Measurements from ENCODE around the gene SERGEF.

Gene SERGEF

DNA sequence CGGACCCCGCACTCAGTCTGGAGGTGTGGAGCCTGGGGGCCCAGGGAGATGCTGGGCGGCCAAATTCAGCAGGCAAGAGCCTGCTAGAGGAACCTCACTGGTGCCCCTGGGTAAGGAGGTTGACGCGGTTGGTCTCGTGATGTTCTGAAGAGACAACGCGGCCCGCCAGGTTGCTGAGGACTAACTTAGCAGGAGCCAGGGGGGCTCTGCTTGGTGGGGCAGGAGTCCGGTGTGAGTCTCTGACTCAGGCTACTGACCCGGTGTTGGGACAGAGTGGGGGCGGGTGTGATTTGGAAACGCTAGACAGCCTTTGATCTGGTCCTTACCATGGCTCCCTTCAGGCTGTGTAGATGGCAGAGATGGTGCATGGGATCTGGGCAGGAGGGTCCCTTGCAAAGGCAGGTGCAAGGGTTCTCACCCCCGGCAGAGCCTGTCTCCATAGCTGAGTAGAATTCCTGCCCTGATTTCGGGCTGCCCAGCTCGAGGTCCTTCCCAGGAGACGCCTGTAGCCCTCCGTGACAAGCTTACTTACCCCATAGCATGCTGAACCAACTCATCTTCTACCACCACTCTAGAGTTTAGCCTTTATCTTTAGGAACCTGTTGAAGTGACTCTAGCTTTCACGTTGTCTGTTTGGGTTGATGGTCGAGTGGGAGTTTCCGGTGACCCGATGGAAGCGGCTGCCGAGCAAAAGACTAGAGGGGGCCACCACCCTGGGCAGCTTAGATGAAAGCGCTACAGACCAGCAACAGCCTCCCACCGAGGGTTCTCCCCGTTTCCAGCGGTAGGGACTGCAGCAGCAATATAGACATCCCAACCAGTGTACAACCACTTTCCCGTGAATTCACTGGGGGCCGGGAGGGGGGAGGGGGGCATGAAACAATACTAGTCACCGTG is 239.9 kb downstream of the SERGEF start:
- no peak for DNase-seq (ENCODE audit: low read depth in 1 of 2, low spot score in 1 of 2)

DNA sequence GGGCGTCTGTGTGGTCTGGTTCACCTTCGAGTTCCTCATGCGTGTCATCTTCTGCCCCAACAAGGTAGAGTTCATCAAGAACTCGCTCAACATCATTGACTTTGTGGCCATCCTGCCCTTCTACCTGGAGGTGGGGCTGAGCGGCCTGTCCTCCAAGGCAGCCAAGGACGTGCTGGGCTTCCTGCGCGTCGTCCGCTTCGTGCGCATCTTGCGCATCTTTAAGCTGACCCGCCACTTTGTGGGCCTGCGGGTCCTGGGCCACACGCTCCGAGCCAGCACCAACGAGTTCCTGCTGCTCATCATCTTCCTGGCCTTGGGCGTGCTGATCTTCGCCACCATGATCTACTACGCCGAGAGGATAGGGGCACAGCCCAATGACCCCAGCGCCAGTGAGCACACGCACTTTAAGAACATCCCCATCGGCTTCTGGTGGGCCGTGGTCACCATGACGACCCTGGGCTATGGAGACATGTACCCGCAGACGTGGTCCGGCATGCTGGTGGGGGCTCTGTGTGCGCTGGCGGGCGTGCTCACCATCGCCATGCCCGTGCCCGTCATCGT is 240.9 kb downstream of the SERGEF start:
- no peak for DNase-seq (ENCODE audit: low read depth in 1 of 2, low spot score in 1 of 2)

DNA sequence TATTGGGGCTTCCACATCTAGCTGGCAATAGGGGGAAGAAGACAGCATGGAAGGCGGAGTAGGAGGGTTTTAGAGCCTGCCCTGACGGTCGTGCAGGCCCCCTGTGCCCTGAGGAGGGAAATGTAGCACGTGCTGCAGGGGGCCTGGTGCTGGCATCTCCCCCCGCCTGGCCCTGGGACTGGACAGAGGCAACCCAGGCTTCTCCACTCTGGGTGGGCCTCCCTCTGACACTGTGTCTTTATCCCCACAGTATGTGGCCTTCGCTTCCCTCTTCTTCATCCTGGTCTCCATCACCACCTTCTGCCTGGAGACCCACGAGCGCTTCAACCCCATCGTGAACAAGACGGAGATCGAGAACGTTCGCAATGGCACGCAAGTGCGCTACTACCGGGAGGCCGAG is 241.4 kb downstream of the SERGEF start:
- DNase-seq (ENCODE audit: low read depth in 1 of 2, low spot score in 1 of 2): no peak

DNA sequence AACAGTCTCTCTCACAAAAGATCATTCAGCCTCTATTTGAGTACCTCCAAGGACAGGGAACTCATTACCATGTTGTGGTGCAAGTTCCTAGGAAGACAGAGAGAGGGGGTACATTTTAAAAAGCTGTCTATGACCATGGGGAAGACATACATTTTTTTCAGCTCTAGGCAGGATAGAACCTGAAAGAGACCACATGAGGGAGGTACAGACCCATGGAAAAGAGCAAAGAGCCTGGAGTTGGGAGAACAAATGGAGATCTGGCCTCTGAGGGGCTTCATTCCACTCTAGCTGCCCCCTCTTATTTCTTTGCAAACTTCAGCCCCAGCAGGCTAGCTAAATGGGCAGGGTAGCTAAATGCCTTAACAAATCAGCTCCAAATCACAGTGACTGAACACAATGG is 241.9 kb downstream of the SERGEF start:
- DNase-seq (ENCODE audit: low read depth in 1 of 2, low spot score in 1 of 2): no peak

DNA sequence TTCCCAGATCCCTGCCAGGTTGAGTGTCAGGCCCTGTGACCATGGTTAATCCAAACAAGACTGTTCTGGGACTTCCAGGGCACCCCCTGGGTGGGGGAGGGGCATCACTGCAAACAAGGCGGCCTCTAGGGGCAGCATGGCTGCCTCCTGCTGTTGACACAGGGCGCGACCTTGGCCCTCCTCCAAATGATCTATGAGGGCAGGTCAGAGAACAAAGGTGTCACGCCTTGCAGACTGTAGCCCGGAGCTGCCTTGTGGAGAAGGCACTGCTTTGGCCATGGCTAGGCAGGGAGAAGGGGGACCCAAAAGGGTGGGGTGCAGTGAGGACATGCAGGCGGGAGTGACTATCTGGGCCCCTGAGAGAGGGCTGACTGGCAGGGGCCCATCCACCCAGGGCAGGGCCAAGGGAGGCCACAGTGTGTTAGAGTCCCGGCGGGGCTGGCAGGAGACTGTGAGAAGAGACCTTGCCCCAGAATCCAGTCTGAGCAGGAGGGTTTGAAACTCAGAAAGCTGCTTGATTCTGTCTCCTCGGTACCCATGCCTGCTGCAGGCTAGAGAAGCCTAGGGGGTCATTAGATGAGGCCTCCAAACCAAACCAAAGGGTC is 242.7 kb downstream of the SERGEF start:
- DNase-seq (ENCODE audit: low read depth in 1 of 2, low spot score in 1 of 2): no peak

DNA sequence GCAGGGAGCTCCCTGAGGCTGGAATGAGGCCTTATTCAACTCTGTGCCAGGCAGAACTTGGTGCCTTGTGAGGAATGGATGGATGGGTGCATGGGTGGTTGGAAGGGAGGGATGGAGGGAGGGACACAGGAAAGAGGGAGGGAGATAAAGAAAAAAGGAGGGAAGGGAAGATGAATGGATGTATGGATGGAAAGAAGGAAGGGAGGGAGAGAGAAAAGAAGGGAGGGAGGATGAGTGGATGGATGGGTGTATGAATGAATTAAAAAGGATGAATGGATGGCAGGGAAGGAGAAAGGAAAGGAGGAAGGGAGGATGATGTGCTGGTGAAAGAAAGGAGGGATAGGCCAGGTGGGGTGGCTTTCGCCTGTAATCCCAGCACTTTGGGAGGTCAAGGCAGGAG is 243.6 kb downstream of the SERGEF start:
- DNase-seq (ENCODE audit: low read depth in 1 of 2, low spot score in 1 of 2): no peak

DNA sequence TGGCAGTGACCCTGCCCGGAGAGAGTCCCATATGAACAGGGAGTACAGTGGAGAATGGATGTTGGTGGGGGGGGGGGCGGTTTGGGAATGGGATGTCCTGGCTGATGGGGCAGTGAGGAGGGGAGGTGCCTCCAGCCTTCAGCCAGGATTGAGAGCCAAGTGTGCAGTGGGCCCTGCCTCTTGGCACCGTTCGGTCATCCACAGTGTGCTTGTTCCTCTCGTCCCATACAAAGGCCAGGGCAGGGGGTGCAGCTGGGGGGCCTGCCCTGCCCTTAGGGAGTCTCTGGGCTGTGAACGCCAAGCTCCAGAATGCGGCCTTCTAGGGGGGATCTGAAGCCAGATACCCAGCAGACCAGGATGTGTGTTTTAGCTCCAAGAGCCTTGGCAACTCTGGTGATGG is 244.3 kb downstream of the SERGEF start:
- no peak for DNase-seq (ENCODE audit: low read depth in 1 of 2, low spot score in 1 of 2)

DNA sequence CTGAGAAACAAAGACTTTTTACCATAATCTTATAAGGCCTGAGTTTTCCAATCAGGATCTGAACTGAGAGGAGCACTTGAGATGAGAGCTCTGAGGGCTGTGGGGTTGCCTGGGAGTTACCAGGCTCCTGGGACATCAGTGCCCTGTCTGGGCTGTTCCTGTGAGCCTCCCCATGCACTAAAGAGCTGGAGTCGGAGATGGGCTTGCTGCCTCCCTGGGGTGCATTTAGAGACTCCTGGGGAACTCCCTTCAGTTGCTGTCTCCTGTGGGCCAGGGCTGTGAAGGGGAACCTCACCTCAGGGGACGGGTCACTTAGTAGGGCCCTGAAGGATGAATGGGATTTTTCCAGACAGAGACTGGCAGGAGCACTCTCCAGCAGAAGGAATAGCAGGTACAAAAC is 244.9 kb downstream of the SERGEF start:
- no peak for DNase-seq (ENCODE audit: low read depth in 1 of 2, low spot score in 1 of 2)

DNA sequence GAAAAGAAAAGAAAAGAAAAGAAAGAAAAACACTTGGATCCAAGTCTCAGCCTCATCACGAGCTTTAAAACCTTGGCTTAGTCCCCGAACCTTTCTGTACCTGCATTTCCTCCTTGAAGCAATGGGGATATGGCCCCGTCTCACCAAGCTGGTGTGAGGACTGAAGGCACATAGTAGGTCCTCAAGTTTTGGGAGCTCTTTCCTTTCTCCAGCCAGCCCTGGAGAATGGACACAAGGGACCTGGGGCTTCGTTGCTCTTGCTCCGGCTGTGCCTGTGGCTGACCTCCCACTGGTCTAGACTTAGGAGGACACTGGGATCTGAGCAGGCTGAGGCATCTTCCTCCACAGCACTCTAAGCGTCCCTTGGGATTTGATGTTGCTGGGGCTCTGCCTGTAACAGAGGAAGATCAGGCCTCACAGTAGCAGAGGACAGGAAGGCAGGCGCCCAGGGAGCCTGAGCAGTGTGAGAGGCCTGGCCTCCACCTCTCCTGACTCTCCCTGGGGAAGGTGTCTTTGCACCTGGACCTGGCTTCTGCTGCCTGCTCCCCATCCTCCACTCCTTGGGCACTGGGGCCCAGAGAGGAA is 245.5 kb downstream of the SERGEF start:
- no peak for DNase-seq (ENCODE audit: low read depth in 1 of 2, low spot score in 1 of 2)

DNA sequence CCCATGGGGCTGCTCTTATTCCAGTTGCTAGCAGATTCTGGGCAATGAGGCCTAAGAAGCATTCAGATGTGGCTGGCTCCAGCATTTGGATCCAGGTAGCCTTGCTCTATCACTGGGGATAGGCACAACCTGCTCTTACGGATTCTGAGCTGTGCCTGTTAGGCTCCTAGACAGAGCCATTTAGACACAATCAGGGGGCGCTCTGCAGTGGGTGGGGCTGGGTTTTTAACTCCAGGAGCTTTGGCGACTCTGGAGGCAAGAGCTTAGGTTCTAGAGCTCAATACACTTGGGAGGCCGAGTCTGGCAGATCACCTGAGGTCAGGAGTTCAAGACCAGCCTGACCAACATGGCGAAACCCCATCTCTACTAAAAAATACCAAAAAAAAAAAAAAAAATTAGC is 246.3 kb downstream of the SERGEF start:
- no peak for DNase-seq (ENCODE audit: low read depth in 1 of 2, low spot score in 1 of 2)

DNA sequence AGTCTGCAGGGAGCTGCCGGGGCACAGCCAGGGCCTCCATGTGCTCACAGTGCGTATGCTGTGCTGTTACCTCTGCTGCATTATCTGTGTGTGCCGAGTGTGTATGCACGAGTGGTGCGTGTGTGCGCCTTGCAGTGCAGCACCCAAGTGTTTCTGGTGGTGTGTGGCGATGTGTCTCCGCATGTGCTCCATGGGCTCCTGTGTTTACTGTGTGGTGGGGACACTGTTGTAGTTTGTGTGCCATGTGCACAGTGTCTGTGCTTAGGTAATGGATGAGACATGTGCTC is 246.8 kb downstream of the SERGEF start:
- DNase-seq (ENCODE audit: low read depth in 1 of 2, low spot score in 1 of 2): no peak

DNA sequence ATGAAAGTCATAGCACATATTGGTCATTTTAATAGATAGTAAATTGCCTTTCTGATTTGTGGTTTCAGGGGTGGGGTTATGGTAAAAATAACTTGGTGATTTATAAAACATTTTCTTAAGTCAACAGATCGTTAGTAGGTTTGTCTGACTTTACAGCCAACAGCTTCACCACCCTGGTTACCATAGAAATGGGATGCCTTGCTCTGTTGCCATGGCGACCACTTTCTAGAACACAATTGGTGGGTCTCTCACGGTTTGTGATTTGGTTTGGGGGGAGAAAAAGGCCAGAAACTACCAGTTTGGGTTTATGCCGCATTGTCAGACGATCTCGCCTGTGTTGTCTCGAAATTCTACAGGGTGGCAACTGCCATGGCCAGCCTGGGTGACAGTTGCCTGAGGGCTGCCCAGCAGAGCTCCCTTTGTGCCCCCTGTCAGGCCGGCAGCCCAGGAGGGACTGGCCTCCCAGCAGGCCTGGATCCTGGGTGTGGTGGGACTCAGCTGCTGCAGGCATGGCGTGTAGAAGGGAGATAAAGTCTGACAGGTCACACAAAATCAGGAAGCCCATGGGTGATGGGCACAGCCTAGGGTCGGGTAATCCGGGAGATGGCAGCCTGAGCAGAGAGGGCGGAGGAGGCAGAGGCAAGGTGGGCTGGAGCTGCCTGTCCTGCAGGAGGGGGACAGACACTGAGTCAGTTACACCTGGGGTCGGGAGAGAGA is 247.3 kb downstream of the SERGEF start:
- no peak for DNase-seq (ENCODE audit: low read depth in 1 of 2, low spot score in 1 of 2)

DNA sequence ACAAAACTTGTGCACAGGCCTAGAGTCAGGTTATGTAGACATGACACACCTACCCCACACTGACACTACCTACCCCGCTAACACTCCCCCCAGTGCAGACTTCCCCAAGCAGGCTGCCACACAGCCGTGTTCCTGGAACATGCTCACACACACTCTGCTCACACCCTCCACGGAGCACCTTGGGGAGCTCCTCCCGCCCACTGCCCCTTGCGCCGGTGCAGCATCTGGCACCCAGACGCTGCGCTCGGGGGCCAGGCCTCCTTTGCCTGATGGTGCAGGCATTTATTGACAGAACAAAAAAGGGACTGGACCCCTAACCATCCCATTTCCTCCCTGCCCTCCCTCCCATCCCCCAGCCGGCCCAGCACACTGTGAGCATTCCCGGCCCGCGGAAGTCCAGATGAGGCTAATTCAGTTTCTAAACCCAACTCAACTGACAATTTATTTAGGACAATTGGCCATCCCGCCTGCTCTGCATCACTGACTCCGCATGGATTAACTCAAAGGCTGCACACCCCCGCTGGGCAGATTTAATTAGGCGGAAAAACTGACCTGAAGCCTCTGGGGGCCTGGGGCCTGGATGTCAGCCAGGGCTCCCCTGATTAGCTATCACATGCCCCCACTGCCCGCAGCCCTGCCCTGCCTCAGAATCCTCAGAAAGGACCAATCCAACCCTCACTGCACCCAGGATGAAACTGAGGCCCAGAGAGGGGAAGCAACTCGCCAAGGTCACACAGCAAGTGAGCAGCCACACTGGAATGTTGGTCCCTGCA is 248.2 kb downstream of the SERGEF start:
- no peak for DNase-seq (ENCODE audit: low read depth in 1 of 2, low spot score in 1 of 2)

DNA sequence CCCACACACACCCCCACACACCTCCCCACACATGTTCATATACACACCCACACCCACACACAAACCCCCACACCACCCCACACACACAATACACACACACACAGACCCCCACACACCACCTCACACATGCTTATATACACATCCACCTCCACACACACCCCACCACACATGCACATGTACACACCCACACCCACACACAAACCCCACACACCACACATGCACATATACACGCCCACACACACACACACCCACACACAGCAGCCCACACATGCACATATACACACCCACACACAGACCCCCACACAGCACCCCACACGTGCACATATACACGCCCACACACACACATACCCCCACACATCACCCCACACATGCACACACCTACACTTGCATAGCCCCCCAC is 249.1 kb downstream of the SERGEF start:
- DNase-seq (ENCODE audit: low read depth in 1 of 2, low spot score in 1 of 2): no peak

DNA sequence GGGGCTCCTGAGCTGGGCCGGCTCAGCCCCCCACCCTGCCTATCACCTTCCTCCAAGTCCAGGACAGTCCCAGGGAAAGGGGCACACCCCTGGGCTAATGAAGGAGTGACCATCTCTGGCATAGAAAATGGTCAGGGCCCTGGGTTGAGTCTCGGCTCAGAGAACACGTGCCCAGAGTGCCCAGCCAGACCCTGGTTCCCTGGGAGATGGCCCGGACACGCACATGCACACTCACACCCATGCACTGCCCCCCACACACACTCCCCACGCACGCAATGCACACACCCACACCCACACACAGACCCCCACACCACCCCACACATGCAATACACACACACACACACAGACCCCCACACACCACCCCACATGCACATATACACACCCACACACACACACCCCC is 249.6 kb downstream of the SERGEF start:
- DNase-seq (ENCODE audit: low read depth in 1 of 2, low spot score in 1 of 2): no peak

DNA sequence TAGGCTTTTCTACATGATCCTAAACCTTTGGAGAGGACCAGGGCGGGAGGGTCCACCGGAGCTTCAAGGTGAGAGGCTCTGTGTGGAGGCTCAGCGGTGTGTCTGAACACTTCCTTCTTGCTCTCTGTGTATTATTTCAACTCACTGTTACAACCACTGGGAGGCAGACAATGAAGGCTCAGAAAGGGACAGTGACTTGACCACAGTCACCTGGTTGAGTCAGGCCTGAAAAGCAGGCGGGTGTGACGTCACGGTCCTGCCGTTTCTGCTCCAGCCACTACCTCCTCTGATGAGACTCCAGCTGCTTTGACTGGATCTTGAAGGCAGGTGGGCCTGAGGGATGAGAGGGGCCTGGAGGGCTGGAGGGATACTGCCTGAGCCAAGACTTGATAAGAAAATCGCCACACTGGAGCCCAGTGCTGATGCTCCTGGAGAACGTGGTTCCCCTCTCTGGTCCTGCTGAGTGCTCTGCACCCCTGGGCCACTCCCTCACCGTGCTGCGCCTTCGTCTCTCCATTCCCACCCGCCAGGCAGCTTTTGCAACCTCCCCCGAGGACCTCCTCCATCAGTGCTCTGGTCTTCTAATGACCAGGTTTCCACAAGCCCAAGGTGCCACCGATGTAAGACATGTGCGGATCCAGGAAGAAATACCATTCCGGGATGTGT is 250.4 kb downstream of the SERGEF start:
- no peak for DNase-seq (ENCODE audit: low read depth in 1 of 2, low spot score in 1 of 2)

DNA sequence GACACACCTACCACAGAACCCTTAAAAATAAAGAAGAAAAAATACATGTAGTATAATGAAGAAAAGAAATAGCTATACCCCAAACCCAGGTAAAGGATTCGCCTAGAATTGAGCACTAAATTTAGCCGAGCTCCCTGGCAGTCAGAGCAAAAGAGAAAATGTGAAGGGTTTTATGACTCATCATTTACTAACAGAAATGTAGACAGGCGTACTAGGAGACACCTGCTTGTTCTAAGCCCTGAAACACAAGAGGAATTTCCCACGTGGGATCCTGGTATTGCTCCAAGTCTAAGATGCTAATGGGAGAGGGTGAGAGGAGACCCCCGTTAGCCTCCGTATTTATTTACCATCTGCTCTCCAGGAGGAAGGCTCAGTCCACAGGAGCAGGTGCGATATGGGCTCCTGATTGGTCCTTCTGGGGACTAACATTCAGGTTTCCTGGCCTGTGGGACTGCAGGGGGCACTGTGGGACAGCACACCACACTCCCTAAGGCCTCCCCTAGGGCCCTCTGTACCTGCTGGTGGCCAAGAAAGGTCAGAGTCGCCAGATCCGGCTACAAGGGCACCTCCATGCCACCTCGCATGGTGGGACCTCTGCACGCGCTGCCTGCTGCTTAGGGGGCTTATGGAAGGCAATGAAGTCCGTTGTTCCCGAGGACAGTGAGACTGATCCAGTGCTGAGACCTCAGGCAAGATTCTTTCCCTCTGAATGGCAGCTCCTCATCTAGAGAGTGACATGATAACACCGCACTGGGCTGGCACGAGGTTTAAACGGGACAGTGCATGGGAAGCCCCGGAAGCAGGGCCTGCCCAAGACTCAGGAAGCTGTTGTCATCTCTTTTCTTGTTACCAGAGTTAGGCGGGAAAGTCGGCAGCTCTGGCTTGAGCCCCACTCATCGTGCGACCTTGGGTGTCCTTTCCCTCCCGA is 252.5 kb downstream of the SERGEF start:
- no peak for DNase-seq (ENCODE audit: low read depth in 1 of 2, low spot score in 1 of 2)

DNA sequence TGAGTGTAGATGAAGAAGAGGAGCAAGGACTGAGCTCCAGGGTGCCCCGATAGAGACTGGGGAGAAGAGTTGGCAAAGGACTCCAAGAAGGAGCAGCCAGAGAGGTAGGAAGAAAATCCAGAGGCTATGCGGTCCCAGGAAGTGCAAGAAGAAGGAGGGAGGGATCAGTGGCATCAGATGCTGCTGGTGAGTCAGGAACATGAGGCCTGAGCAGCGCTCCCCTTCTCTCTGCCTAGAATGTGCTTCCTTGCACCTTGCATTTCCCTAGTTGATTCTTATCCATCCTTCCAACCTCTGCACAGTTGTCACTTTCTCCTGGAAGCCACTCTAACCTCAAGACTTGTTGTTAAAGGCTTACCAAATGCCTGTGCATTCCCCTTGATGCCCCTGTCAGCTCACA is 257.0 kb downstream of the SERGEF start:
- no peak for DNase-seq (ENCODE audit: low read depth in 1 of 2, low spot score in 1 of 2)

DNA sequence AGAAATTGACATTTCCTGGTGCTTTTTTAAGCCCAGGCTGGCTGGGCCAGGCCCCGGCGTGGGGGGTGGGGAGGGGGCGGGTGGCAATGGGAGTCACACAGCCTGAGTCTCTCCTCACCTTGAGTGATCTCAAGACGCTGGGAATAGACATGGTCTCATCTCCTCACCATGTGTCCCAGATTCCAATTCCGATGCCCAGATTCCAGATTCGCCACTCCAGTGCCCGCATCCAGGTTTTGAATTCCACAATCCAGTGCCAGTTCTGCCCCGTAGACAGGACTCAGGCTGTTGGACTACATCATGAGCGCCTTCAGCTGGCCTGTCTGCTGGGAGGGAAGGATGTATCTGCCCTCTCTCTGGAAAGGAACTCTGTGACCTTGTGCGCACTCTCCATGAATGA is 259.2 kb downstream of the SERGEF start:
- no peak for DNase-seq (ENCODE audit: low read depth in 1 of 2, low spot score in 1 of 2)
